GM18870 (cell line): ENCODE results near the gene TSPAN32.

ENCODE experiments used
- ATAC-seq: cut with Tn5 transposase; IDR thresholded peaks from one replicate; pipeline ENCODE4 v1.9.1; 2021; ENCODE audit warnings: moderate library complexity; ENCODE audit not compliant: unreplicated experiment

Gene TSPAN32

GRCh38 chr11:2302896-2303626, 1.2 kb downstream of the TSPAN32 start:
- ATAC-seq = no peak

- ATAC-seq = no peak
Observed at GRCh38 chr11:2303627-2304505, 2.1 kb downstream of the TSPAN32 start.

DNA sequence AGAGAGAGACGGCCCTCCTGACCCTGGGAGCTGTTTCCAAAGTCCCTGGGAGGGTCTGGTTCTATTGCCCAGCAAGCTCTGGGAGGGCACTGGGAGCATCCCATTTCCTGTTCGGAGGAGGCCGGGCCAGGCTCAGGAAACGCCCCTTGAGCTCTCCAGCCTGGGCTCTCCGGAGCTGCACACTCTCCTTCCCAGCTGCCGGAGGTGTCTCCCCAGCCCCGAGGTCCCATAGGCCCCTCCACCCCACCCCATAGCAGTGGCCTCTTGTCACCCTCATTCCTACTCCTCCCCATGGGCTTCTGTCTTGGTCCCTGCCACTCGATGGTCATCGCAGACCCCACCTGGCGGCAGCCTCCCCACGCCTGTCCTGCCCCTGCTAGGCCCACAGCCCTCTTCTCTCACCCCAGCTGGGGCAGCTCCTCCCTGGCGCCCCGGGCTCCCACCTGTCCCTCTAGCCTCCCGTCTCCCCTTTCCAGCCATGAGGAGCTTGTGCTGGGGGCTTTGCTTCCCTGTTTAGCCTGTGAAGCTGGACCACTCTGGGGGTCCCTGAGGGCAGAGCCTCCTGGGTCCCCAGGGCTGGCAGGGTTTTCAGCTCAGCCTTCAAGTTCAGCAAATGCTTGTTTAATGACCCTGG, 2.8 kb downstream of the TSPAN32 start:
- ATAC-seq = no peak

DNA sequence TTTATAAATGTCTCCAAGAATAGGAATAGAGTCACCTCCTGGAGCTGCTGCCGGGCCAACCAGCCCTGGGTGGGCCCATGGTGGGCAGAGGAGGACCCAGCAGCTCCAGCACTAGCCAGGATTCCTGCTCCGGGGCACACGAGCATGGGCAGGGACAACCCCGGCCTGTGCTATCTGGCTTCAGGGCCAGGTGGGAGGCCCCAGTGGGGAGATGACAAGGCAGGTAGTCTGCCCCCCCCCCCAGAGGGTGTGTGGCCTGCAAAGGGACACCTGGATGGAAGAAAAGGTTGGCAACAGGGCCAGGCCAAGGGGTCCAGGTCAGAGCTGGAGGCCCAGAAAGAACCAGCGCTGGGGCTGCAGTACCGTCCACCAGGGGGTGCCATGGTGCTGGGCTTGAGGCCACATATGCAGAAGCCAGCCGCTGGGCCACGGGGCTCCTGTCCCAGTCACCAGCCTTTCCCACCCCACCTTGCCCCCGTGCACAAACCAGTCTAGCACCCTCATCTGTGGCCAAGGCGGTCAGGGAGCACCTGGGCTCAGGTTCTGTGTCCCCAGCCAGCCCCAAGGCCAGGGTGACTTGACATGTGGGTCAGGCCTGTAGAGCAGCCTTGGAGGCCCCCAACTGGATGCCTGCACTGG, 3.4 kb downstream of the TSPAN32 start:
- no peak for ATAC-seq

GRCh38 chr11:2305788-2306451, 4.1 kb downstream of the TSPAN32 start:
- no peak for ATAC-seq

GRCh38 chr11:2306452-2306823, 4.6 kb downstream of the TSPAN32 start:
- ATAC-seq = no peak

DNA sequence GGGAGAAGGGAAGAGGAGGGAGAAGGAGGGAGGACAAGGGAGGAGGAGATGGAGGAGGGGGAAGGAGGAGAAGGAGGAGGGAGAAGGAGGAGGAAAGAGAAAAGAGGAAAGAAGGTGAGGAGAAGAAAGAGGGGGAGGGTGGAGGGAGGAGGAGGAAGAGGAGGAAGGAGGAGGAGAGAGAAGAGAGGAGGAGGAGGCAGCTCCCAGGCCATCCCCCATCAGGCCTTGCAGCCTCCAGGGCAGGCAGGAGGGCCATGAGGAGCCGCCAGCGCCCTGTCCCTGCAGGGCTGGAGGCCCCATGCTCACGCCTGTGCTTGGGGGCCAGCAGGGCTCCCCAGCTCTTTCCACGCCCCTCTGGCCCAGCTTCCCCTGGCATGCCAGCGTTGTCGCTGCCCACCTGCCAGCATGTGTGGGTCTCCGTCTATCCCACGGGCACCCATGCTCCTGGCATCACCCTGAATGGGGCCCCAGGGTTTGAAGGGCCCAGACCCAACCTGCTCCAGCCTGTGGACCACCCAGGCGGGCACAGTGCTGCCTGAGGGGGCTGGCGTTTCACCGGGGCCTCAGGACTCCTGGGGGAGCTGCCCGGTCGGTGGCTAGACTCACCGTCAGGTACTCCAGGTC, 5.2 kb downstream of the TSPAN32 start:
- ATAC-seq = no peak

GRCh38 chr11:2307501-2308331, 5.9 kb downstream of the TSPAN32 start:
- no peak for ATAC-seq

- ATAC-seq = no peak
Observed at GRCh38 chr11:2308713-2309112, 6.9 kb downstream of the TSPAN32 start.

GRCh38 chr11:2309251-2310072, 7.6 kb downstream of the TSPAN32 start:
- ATAC-seq = no peak

DNA sequence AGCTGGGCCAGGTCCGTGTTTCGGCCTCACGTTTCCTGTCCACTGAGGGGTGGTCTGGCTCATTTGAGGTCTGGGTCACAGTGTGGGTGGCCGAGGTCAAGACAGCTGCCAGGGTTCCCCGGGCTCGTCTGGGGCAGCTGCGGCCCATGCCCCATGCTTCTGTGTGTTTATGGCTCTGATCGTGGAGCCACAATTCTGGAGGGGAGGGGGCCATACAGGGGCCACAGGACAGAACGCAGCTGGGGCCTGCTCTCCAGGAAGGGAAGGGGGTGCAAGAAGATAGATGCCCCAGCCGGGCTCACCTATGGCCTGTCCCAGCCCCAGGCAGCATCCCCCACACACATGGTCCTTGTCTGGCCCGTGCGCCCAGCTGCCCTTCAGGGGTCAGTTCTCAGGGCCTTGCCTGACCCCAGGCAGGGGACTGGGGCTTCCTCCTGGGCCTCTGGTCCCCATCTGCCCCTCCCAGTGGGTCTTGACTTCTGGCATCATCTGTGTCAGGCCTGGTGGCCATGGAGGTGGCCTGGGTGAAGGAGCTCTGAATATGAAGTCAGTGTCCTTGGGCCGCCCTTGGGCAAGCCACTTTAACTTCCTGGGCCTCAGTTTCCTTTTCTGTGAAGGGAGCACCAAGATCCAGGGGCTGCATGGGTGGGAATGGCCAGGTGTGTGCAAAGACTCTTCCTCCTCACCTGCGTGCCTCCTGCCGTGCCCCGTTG, 8.4 kb downstream of the TSPAN32 start:
- no peak for ATAC-seq

GRCh38 chr11:2310786-2311352, 9.1 kb downstream of the TSPAN32 start:
- ATAC-seq = no peak

DNA sequence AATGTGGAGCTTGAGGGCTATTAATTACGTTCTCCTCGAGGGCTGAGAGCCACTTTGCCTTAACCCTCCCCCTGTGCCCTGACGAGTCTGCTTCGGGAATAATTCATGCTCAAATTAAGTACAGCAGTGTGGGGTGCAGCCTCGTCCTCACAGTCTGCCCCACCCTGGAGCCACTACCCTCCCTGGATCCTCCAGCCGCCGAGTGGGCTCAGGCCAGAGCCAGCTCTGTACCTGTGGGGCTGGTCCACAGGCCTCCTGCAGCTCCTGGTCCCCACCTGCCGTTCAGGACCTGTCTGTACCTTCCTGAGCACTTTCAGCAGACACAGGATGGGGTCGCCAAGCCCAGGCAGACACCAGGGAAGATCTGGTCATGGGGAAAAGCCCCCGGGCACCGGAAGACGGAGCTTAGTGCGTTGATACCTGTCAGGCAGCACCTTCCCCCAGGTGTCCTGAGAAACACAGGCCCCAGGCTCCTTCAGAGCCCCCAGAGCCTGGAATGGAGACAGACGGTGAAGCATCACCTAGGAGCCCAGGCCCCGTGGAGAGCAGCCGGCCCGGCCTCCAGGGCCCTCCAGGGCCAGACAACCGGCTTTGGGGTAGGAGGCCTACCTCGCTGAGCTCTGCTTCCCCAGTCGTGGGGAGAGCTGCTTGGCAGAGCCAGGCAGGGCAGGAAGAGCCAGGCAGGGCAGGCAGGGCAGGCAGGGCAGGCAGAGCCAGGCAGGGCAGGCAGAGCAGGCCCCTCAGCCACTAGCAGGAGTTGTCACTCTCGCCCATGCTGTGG, 9.7 kb downstream of the TSPAN32 start:
- ATAC-seq = no peak

DNA sequence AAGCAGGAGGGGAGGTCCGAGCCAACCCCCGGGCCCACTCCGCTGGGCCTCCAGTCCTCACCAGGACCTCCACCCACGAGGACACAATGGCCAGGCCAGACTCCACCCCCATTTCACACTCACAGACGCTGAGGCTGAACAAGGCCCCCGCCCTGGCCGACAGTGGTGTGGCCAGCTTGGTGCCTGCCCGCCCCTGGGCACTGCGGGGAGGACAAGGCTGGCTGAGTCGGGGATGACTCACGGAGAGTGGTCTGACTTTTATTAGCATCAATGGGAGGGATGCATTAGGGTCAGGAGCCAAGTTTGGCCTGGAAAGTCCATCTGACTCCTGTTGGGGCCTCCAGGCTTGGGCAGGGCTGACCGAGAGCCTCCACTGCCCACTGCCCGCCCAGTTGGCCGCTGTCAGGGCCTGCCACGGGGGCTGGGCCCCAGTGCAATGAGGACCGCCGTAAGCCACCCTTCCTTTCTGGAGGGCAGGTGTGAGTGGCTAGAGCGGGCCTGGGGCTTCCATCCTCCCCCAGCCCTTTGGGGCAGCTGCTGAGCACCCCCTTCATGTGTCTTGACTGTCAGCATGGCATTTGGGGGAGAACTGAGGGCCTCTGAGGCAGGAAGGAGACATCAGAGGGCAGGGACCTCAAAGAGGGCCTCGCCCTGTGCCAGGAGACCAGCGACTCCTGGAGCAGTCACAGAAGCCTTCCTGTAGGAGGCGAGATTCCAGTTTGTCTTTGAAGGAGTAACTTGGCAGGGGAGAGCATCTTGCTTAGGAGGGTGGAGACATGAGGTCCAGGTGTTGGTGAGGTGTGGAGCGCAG, 10.6 kb downstream of the TSPAN32 start:
- ATAC-seq = no peak

GRCh38 chr11:2313051-2313951, 11.5 kb downstream of the TSPAN32 start:
- ATAC-seq = no peak
